ENCODE results near the gene CCDC190. TPM values are rescaled to one million over a fixed set of nuclear protein-coding genes. Genes with fewer than 3 reads are reported as not detected.
A peak's percentile ranks its signal among the peaks of the same experiment; 100 is the strongest.

Gene CCDC190
- total RNA-seq, 1 experiment from 2014 or later, result not detected

DNA sequence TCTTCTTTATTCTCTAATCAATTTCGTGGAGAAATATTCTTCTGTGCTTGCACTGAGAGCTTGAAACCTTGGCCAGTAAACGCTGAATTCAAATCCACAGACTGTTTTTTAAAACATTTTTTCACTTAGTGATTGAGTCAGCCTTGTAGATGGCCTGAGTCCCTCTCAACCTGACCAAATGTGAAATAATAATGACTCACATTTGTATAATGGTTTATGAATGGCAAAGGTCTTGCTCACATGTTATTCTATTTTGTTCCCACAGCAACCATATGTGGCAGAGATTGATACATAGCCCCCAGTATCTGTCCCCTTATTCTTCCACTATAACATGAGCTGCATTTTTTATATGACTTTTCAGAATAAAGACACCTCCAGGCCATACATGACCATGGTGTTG, 47.8 kb upstream of the CCDC190 start:
- ChIA-PET CTCF (no interaction called here), POLR2A (no interaction called here)
- Histone ChIP-seq H3K36me3 (ENCODE audit: control insufficient read depth, insufficient read depth, low read length) (no peaks in the 10 kb centered on the region), H3K27ac (ENCODE audit: low read length) (no peak overlapping the region), H3K4me3 (ENCODE audit: low read depth in 2 of 2, low read length in 2 of 2) (no peak overlapping the region), H3K27me3 (ENCODE audit: control insufficient read depth, insufficient read depth, low read length) (no peaks in the 10 kb centered on the region), H3K4me1 (ENCODE audit: control insufficient read depth, insufficient read depth, low read length) (no peaks in the 10 kb centered on the region), H3K9me3 (ENCODE audit: control insufficient read depth, insufficient read depth, low read depth, low read length) (0 out of 2 replicates have a peak, but pooled peaks cover 2% of the 10 kb centered on the region)
- BruUV-seq (replicated peaks), result no TSS peak
- ATAC-seq, result peak; percentile 63; the same call in 1 of the 2 replicates
- intact Hi-C loops (cut with micrococcal nuclease; ENCODE audit: unreplicated experiment), result no loop called here
- in situ Hi-C loops (cut with HindIII; ENCODE audit: low pct_unique_long_range_greater_than_20kb, low sequenced_read_pairs), result no loop called here
- DNase-seq (ENCODE audit: low read depth, low spot score), result peak; percentile 57
- TF ChIP-seq, protein P1, sequence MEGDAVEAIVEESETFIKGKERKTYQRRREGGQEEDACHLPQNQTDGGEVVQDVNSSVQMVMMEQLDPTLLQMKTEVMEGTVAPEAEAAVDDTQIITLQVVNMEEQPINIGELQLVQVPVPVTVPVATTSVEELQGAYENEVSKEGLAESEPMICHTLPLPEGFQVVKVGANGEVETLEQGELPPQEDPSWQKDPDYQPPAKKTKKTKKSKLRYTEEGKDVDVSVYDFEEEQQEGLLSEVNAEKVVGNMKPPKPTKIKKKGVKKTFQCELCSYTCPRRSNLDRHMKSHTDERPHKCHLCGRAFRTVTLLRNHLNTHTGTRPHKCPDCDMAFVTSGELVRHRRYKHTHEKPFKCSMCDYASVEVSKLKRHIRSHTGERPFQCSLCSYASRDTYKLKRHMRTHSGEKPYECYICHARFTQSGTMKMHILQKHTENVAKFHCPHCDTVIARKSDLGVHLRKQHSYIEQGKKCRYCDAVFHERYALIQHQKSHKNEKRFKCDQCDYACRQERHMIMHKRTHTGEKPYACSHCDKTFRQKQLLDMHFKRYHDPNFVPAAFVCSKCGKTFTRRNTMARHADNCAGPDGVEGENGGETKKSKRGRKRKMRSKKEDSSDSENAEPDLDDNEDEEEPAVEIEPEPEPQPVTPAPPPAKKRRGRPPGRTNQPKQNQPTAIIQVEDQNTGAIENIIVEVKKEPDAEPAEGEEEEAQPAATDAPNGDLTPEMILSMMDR (IDR thresholded peaks at IDR 0.05), result no peak

DNA sequence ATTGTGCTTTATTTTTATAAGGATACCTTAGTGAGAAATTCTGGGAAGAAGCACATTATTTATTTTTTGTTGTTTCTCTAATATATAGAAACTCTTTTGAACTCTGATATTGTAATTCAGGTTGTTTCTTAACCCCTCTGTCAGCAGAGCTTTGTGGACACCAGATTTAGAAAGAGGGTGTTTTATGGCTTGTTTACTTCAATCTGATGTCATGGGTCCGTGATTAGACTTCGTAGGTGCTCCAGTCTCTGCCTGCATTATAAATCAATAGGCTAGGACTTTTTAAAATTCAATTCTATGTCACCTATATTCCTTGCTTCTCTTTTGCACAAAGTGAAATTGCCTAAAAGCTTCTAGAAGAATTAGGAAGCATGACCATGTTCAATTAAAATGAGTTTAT, 47.3 kb upstream of the CCDC190 start:
- no peaks in the 10 kb centered on the region for H3K4me1 ChIP-seq (ENCODE audit: control insufficient read depth, insufficient read depth, low read length)
- no peak overlapping the region for H3K4me3 ChIP-seq (ENCODE audit: low read depth in 2 of 2, low read length in 2 of 2)
- in situ Hi-C loops (cut with HindIII; ENCODE audit: low pct_unique_long_range_greater_than_20kb, low sequenced_read_pairs) (no loop called here), intact Hi-C loops (cut with micrococcal nuclease; ENCODE audit: unreplicated experiment) (no loop called here)
- TF ChIP-seq, protein P1 (IDR thresholded peaks at IDR 0.05), result no peak
- TF ChIP-seq, protein P2, sequence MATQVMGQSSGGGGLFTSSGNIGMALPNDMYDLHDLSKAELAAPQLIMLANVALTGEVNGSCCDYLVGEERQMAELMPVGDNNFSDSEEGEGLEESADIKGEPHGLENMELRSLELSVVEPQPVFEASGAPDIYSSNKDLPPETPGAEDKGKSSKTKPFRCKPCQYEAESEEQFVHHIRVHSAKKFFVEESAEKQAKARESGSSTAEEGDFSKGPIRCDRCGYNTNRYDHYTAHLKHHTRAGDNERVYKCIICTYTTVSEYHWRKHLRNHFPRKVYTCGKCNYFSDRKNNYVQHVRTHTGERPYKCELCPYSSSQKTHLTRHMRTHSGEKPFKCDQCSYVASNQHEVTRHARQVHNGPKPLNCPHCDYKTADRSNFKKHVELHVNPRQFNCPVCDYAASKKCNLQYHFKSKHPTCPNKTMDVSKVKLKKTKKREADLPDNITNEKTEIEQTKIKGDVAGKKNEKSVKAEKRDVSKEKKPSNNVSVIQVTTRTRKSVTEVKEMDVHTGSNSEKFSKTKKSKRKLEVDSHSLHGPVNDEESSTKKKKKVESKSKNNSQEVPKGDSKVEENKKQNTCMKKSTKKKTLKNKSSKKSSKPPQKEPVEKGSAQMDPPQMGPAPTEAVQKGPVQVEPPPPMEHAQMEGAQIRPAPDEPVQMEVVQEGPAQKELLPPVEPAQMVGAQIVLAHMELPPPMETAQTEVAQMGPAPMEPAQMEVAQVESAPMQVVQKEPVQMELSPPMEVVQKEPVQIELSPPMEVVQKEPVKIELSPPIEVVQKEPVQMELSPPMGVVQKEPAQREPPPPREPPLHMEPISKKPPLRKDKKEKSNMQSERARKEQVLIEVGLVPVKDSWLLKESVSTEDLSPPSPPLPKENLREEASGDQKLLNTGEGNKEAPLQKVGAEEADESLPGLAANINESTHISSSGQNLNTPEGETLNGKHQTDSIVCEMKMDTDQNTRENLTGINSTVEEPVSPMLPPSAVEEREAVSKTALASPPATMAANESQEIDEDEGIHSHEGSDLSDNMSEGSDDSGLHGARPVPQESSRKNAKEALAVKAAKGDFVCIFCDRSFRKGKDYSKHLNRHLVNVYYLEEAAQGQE (IDR thresholded peaks at IDR 0.05; ENCODE audit: insufficient read depth in 1 of 2, low read depth in 2 of 2, low read length in 1 of 2), result no peak
- no peak overlapping the region for H3K27ac ChIP-seq (ENCODE audit: low read length)
- H3K36me3 ChIP-seq (ENCODE audit: control insufficient read depth, insufficient read depth, low read length), result no peaks in the 10 kb centered on the region
- DNase-seq (ENCODE audit: low read depth, low spot score), result no peak
- ATAC-seq, result no peak
- H3K27me3 ChIP-seq (ENCODE audit: control insufficient read depth, insufficient read depth, low read length), result no peaks in the 10 kb centered on the region
- ChIA-PET POLR2A (no interaction called here), CTCF (no interaction called here)
- BruUV-seq (replicated peaks), result no TSS peak
- H3K9me3 ChIP-seq (ENCODE audit: control insufficient read depth, insufficient read depth, low read depth, low read length), result 0 out of 2 replicates have a peak, but pooled peaks cover under 1% of the 10 kb centered on the region

DNA sequence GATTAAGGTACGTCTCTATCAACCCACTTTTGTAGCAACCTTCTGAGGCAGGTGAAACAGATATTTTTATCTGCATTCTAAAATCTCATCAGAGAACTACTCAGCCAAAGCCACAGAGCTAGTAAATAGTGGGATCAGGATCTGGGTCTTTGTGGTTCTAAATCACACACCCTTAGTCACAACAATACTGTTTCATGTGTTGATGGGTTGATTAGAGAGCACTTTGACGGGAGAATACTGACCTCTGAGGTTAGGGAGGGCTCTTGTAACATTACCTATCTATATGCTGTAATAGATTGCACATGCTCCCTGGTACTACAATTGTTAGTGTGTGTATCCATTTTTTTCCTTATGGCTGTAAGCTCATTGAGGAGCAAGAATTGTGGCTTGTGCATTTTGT, 45.5 kb upstream of the CCDC190 start:
- Histone ChIP-seq H3K36me3 (ENCODE audit: control insufficient read depth, insufficient read depth, low read length) (no peaks in the 10 kb centered on the region), H3K4me1 (ENCODE audit: control insufficient read depth, insufficient read depth, low read length) (no peaks in the 10 kb centered on the region), H3K9me3 (ENCODE audit: control insufficient read depth, insufficient read depth, low read depth, low read length) (no peaks in the 10 kb centered on the region), H3K27me3 (ENCODE audit: control insufficient read depth, insufficient read depth, low read length) (no peaks in the 10 kb centered on the region), H3K27ac (ENCODE audit: low read length) (no peak overlapping the region), H3K4me3 (ENCODE audit: low read depth in 2 of 2, low read length in 2 of 2) (no peak overlapping the region)
- intact Hi-C loops (cut with micrococcal nuclease; ENCODE audit: unreplicated experiment), result no loop called here
- ChIA-PET CTCF (no interaction called here), POLR2A (no interaction called here)
- ATAC-seq, result no peak
- in situ Hi-C loops (cut with HindIII; ENCODE audit: low pct_unique_long_range_greater_than_20kb, low sequenced_read_pairs), result no loop called here
- no peak for DNase-seq (ENCODE audit: low read depth, low spot score)
- TF ChIP-seq TCF7L2 (IDR thresholded peaks at IDR 0.05; ENCODE audit: low read depth, low read length) (no peak), POLR2AphosphoS5 (IDR thresholded peaks at IDR 0.05; ENCODE audit: low read depth, low read length) (no peak), SIN3A (IDR thresholded peaks at IDR 0.05; ENCODE audit: borderline replicate concordance, insufficient read depth, low read depth, low read length) (no peak)
- TF ChIP-seq, protein P2 (IDR thresholded peaks at IDR 0.05; ENCODE audit: insufficient read depth in 1 of 2, low read depth in 2 of 2, low read length in 1 of 2), result no peak
- TF ChIP-seq, protein P1 (IDR thresholded peaks at IDR 0.05), result no peak
- BruUV-seq (replicated peaks), result no TSS peak

All from Panc1 (cell line).